ENCODE results near the gene ATP10A.

- no peak for TF ChIP-seq CTCF (IDR thresholded peaks at IDR 0.05; ENCODE audit: poor library complexity, severe bottlenecking)
- TF ChIP-seq SMC3 (conservative IDR thresholded peaks at IDR 0.05; ENCODE audit: poor library complexity) = no peak
- no peak for TF ChIP-seq MXI1 (conservative IDR thresholded peaks at IDR 0.05; ENCODE audit: poor library complexity, severe bottlenecking)
These were observed 168.9 kb downstream of the ATP10A start for GRCh38 chr15:25694239-25694584.

Measured in neural cell (in vitro differentiated cells).